HG02798 (cell line): Measurements from ENCODE around the gene CPD.

Experiments
- ATAC-seq: cut with Tn5 transposase; IDR thresholded peaks from one replicate; pipeline ENCODE4 v1.9.1; 2021; ENCODE audit warnings: mild to moderate bottlenecking; ENCODE audit not compliant: unreplicated experiment, poor library complexity

CPD gene

DNA sequence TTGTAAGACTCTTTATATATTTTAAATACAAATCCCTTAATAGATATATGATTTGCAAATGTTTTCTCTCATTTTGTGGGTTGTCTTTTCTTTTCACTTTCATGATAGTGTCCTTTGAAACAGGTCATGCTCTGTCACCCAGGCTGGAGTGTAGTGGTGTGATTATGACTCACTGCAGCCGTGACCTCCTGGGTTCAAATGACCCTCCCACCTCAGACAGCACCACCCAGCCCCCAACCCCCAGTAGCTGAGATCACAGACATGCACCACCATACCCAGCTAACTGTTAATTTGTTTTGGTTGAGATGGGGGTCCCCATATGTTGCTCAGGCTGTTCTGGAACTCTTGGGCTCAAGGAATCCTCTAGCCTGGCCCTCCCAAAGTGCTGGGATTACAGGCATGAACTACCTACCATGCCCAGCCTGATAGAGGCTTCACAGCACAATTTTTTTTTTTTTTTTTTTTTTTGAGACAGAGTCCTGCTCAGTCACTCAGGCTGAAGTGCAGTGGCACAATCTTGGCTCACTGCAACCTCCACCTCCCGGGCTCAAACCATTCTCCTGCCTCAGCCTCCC lies 26.4 kb upstream of the CPD start:
- no peak for ATAC-seq

DNA sequence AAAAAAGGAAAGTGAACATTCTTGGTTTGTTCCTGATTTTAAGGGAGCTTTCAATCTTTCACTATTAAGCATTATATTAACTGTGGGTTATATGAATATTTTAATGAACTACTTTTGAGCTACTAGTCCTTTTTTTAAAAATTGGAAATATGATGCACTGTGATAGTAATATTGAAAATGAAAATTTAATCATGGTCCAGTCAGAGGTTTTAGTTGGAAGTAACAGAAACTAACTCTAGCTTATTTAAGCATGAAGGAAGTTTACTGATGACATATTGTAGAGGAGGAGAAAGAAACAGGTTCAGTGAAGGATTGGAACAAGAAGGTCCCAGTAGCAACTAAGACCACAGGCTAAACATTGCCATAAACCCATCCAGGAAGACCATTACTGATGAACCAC lies 24.0 kb upstream of the CPD start:
- ATAC-seq = no peak

DNA sequence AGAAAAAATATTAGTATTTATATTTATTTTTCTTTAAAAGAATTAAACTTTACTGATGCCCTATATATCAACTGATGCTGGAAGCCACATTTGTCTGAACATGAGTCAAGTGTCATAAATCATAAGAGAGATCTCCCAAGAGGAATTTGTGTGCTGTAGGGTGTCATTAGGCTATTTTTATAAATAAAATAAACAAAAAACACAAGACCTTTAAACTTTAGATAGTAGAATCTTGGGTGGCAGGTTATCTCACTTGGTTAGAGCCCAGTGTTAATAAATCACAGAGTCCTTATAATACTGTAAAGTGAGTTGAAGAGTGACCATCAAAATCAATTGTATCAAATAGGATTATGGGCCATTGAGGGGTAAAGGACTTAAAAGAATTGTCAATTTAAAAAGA lies 21.3 kb upstream of the CPD start:
- ATAC-seq = no peak

DNA sequence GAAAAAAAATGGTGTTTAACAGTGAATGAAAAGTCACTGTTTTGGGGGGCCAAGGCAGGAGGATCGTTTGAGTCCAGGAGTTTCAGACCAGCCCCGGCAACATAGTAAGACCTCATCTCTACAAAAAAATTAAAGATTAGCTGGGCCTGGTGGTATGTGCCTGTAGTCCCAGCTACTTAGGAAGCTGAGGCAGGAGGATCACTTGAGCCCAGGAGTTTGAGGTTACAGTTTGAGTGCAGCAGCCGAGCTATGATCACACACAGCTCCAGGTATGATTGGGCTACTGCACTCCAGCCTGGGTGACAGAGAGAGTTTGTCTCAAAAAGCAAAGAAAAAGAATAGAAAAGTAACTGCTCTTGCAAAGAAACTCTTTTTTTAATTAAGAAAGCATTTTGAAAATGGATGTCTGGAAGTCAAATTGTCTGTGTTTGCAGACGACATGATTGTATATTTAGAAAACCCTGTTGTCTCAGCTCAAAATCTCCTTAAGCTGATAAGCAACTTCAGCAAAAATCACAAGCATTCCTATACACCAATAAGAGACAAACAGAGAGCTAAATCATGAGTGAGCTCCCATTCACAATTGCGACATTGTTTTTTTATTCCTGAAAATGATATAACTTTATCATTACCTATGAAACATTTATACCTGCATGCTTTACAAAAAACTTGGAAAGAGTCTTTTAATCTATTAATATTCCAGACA lies 20.5 kb upstream of the CPD start:
- no peak for ATAC-seq

DNA sequence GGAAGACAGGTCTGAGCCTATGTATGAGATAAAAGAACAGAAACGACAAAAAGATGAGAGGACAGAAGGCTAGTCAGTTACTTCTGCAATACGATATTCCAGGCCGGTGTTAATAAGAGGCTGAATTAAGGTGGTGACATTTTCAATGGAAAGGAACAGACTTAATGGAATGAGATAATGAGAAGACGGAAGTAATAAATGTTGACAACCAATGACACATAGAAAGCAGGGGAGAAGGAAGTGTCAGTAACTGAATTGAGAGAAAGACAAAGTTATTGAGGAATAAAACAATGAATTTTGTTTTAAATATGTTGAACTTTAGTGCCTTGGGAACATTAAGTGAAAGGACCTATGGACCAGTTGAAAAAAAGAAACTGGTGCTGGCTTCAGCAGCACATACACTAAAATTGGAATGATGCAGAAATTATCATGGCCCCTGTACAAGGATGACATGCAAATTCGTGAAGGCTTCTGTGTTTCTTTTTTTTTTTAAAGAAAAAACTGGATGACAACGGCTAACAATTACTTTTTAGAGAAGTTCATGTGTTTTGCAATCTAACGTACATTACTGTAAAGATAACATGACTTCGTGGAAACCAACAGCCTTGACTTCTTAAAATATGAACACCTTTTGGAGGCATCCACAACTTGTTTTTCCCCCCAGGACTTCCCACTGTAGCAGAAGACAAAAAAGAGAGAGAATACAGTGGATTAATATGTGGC lies 18.5 kb upstream of the CPD start:
- no peak for ATAC-seq

DNA sequence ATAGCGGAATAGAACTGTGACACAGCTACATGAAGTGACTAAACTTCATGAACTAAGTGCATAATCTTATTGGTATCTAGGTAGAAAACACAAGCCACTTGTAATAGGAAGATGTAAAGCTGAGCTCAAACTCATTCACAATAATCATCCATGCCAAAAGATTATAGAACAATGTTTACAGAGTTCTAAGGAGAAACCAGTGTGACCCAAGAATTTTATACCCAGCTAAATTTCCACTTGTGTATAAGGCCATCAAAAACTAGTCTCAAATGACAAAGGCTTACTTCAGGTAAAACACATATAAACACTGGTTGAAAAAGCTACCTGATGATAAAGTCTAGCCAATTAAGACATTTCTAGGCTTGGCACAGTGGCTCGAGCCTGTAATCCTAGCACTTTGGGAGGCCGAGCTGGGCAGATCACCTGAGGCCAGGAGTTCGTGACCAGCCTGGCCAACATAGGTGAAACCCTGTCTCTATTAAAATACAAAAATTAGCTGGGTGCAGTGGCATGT lies 16.9 kb upstream of the CPD start:
- ATAC-seq = no peak

DNA sequence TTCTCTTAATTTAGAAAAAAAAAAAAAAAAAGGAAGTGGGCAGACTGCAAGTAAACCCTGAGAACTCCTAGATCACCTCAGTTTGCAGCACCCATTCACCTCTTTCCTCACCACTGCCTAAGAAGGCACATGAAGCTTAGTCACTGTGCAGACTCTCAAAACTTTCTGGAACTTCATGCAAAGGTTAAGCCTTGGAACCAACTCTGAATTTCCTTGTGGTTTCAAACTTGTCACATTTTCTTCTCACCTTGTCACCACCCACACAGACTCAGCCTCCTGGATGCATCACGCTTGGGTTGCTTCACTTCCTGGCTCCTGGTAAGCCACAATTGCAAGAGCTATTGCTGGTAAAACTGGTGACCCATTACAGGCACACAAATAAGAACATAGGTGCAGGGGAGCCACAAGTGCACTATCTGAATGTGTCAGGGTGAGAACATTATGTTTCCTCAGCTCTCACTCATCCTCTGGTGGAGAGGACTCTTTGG lies 15.0 kb upstream of the CPD start:
- peak; percentile 86 for ATAC-seq

DNA sequence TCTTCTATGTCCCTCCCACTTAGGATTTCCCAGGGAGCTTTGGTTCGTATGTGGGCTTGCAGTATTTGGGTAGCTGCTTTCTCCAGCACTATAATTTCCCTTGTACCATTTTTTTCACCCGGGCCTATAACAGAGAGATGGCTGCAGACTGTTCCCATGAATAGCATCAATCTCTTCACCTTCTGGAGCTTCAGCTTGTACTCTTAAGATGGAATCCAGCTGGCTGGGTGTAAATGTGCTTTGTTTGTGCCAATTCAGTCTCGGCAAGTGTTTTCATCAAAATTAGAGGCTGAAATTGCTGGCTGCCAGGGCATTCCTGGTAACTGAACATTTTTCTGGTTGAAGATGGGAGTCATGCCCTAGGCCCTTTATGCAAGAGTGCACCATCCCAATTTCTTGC lies 12.2 kb upstream of the CPD start:
- ATAC-seq = no peak

DNA sequence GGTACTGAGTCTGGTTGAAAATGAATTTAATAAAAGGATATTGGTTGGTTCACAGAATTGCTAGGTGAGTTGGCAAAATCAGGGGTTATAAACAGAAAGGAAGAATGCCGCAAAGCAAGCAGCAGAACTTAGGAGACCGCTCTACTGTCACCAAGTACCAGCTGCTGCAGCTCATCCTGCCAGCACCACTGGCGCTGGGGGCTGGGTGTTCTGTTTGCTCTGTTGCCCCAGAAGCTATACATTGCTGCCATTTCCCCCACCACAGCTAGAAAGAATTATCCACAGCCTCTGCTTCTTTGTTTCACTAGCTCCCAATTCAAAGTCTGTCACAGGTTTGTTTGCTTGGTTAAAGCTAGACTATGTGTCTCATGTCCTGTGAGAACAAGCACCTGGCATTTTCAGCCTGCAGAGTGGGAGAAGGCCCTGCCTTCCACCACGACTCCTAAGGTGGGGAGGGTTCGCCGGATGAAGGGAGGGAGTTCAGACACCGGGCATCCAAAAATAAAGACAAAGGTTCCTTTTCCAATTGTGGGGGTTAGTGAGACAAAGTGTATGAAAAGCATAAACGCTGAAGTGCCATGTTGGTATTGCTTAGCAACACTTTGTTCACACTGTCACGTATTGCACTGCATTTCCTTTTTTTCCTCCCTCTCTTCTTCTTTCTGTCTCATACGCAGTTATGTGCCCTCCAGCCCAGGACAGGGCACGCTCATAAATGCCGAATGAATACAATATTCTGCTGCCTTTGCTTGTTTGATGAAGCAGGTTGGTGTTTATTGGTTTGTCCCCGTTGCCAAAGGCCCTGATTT lies 9.6 kb upstream of the CPD start:
- ATAC-seq = no peak

DNA sequence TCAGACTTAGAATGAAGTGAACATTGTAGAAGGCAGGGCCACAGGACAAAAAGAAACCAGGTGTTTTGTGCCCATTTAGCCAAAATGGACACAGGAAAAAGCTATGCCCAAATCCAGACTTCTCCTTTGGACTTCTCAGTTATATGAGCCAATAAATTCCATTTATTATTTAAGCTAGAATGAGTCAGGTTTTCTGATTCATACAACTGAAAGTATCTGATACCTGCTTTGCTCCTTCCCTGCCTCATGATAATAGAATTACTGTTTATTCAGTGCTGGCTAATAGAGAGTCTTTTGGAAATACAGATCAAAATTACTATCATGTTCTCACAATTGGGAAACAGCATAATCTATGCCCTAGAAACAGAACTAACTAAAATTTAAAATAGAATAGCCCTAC lies 8.7 kb upstream of the CPD start:
- no peak for ATAC-seq

DNA sequence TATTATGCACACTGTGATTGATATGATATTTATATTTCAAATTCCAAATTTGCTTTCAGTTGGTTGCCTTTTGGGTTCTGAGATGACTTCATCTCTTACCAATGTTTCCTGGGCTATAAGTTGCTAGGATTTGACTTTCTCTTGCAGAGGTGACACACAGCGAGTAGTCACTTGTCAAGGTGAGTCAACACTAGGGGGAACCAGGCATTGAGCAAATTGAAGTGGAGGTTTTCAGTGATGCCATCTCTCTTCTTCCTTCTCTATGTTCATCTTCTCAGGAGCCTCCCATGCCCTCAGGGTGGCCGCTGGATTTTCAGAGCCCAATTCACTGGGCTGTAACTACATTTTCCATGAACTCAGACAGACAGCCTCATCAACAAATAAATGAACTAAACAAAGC lies 6.0 kb upstream of the CPD start:
- ATAC-seq = no peak

DNA sequence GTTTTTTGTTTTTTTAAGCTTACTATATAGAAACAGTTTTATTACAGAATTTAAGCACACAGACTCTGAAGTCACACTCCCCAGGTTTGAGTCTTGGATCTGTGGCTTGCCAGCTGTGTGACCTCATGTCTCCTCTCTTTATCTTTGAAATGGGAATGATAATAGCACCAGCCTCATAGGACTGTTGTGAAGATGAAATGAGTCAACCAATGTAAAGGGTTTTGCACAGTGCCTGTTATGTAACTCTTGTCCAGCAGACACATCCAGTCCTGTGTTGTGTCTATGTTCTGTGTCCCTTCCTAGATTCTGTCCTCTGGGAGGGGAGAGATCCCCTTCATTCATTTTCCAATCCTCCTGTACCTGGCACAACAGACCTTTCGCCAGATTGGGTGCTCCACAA lies 3.1 kb upstream of the CPD start:
- ATAC-seq = no peak

DNA sequence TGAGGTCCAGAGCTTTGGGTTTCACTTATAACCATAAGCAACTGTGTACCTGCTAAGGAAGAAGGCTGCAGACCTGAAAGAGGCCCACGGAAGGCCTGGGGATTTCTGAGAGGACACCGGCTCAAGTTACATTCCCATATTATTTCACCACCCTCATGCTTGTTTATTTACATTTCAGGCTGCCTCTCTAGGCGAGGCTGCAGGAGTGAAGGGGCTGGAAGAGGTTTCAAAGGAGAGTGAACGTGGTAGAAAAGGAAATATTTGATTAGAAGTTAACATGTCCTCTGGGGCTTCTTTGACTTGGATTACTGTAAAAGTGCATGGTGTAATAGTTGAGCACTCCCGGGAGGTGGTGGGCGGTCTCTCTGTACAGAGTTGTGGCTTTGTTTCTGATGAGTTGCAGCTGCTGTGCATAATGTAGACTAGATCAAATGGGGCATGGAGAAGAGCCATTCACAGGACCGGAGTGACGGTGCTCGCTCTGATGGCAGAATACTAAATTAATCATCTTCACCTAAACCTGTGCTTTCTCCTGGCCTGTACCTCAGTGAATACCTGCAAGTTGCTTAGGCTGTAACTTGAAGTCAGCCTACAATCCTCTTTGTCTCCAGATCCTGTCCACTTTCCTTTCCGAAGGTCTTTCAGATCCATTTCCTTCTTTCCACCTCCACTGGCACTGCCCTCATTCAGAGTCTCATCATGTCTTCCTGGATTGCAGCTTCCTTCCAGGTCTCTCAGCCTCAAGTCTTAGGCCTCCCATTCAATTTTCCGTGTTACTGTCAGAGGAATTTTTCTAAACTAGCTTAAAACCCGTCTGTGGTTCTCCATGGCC lies 1.9 kb upstream of the CPD start:
- ATAC-seq = no peak

DNA sequence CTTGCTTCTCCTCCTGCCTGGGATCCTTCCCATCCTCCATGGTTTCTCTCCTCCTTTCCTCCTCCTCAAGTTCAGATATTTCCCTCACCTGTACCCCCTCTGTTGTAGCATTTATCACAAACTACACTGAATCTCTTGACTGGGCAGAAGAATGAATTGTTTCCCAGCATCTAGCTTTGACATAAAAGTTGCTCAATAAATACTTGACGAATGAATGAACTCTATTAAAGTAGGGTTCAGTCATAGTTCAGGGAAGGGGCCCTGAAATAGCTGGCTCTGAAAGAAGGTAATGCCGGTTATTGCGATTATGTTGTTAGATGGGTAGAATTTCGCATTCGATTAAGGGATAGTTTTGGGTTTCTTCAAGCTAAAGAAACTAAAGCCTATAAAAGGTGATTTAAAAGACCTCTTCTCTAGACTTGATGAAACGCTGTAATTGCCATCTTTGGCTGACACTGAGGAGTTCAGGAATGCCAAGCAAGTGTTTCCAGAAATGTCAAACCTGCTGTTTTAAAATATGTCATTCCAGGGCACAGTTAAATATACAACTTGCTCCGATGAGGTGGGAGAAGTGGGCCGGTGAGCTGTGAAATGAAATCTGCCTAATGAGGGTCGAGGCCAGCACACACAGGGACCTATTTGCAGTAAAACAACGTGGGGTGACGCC lies 1.0 kb upstream of the CPD start:
- no peak for ATAC-seq

DNA sequence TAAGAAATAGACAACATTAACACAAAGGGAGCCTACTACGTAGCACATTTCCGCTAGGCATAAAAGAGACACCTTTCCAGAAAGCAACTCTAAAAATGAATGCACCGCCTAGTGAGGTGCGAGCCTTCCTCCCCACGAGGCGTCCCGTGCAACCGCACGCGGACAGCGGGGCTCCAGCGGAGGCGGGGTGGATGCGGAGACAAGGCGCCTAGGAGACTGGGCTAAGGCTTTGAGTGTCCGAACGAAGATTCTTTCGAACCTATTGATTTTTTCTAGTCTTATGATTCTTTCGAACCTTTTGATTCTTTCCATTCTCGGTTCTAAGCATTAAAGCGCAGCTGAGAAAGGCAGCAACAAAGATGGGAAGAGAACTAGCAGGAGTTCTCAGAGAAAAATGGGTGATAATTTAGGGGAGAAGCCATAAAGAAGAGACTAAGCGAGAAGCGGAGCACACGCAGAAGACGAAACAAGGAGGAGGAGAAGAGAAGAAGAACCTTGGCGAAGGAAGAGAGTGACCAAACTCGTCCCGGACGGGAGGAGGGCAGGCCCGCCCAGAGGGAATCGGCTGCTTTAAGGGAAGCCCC lies 394 bp upstream of the CPD start:
- peak; percentile 1 for ATAC-seq

DNA sequence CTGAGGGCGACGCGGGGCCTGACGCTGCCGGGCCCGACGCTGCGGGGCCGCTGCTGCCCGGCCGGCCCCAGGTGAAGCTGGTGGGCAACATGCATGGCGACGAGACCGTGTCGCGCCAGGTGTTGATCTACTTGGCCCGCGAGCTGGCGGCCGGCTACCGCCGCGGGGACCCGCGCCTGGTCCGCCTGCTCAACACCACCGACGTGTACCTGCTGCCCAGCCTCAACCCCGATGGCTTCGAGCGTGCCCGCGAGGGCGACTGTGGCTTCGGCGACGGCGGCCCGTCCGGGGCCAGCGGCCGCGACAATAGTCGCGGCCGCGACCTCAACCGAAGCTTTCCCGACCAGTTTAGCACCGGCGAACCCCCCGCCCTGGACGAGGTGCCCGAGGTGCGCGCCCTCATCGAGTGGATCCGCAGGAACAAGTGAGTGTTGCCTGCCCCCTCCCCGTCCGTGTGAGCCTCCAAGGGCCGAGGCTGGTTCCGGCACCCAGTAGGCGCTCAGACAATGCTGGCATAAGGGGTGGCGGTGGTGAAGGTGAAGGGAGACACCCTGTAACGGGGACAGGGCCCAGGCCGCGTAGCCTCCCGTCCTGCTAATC lies 676 bp downstream of the CPD start:
- peak; percentile 4 for ATAC-seq

DNA sequence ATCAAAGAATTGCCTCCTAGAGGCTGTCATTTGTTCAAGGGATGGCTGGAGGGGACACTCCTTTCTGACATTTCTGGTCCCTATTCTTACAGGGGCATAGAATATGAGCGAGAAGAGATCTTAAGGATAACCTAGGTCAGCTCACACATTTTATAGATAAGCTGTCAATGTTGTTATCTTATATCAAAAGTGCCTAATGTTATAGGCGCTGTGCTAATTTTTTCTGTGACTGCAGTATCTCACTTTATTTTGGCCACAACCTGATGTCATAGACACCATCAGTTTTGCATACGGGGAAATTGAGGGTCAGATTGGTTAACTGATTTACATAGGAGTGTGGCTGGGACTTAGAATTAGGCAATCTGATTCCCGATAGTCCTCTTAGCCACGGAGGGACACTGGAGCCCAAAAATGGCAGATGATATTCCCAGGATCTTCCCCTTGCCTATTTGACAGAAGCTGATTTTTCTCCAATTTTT lies 1.2 kb downstream of the CPD start:
- peak; percentile 18 for ATAC-seq

DNA sequence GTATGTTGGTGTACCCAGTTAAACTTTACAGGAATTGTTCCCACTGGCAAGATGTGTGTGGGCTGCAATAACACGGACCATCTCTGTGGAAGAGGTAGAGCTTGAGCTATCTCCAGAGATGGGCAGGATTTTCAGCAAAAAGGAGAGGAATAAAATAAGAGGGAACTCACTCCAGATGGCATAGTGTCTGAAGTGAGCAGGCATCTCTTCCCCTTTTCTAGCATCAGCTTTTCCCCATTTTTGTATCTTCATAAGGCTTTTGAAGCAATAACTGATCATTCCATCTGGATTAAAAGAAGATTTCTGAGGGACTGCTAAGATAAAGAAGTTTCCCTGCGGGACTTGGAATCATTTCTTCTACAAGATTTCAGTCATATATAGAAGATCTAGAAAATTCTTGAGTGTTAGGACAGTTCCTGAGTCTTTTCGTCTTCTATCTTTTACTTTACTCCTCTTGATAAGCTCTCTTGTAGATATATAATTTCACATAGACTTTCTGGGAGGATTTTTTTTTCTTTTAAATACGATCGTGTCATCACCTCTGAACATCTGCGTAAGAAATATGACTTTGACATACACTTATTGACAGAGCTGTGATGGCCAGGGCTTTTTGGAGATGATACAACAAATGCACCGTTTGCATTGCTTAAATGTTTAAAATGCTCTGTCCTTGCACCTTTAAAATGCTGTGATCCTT lies 2.1 kb downstream of the CPD start:
- no peak for ATAC-seq
